Mesenchymal stem cell (in vitro differentiated cells and primary cell): Measurements from ENCODE around the gene WDFY3.

Source experiments
- DNase-seq: peaks from one replicate; pipeline ENCODE4 v3.0.0-alpha.2; 2013
- H2AFZ ChIP-seq: one replicate; pipeline ENCODE4 v1.6.1; 2013; ENCODE audit warnings: low read depth, mild to moderate bottlenecking, control low read depth, inconsistent platforms, low read length, moderate library complexity
- H2AK5ac ChIP-seq: 2 replicates; pipeline ENCODE4 v1.6.1; 2013; ENCODE audit warnings: low read length, moderate library complexity, mild to moderate bottlenecking, inconsistent platforms; ENCODE audit not compliant: severe bottlenecking
- H2BK120ac ChIP-seq: one replicate; pipeline ENCODE4 v1.6.1; 2013; ENCODE audit warnings: low read depth, mild to moderate bottlenecking, inconsistent platforms, low read length, moderate library complexity
- H2BK12ac ChIP-seq, 2 experiments: one replicate each; pipeline ENCODE4 v1.6.1; 2013; ENCODE audit warnings: inconsistent platforms in 2 of 2, low read length in 2 of 2, mild to moderate bottlenecking in 2 of 2, moderate library complexity in 2 of 2, control low read depth in 1 of 2
- H2BK15ac ChIP-seq: one replicate; pipeline ENCODE4 v1.6.1; 2013; ENCODE audit warnings: mild to moderate bottlenecking, low read depth, inconsistent platforms; ENCODE audit not compliant: poor library complexity, severe bottlenecking
- H2BK5ac ChIP-seq: 2 replicates; pipeline ENCODE4 v1.6.1; 2013; ENCODE audit warnings: low read depth, mild to moderate bottlenecking, low read length, control low read depth, inconsistent platforms; ENCODE audit not compliant: poor library complexity, severe bottlenecking
- H3K14ac ChIP-seq, 2 experiments: one replicate each; pipeline ENCODE4 v1.6.1; 2013; ENCODE audit warnings: inconsistent platforms in 2 of 2, low read length in 2 of 2, control low read depth in 1 of 2, mild to moderate bottlenecking in 1 of 2, moderate library complexity in 1 of 2
- H3K18ac ChIP-seq, 2 experiments: one replicate each; pipeline ENCODE4 v1.6.1; 2013; ENCODE audit warnings: inconsistent platforms in 2 of 2, low read length in 2 of 2, control low read depth in 1 of 2, low read depth in 1 of 2, mild to moderate bottlenecking in 1 of 2
- H3K23ac ChIP-seq, 2 experiments: one replicate each; pipeline ENCODE4 v1.6.1; 2013; ENCODE audit warnings: inconsistent platforms in 2 of 2, low read length in 2 of 2, mild to moderate bottlenecking in 2 of 2, moderate library complexity in 2 of 2, control low read depth in 1 of 2
- H3K27ac ChIP-seq: 2 replicates; pipeline ENCODE4 v1.5.1; 2013; ENCODE audit warnings: mild to moderate bottlenecking, moderate library complexity, low read length, control low read depth, inconsistent platforms; ENCODE audit not compliant: poor library complexity, severe bottlenecking
- H3K27me3 ChIP-seq, 2 experiments: 2 replicates each; pipeline versions ENCODE4 v1.6.1 to v1.7.0; 2013; ENCODE audit warnings: low read length in 2 of 2, mild to moderate bottlenecking in 2 of 2, moderate library complexity in 2 of 2, control low read depth in 1 of 2, inconsistent platforms in 1 of 2; ENCODE audit not compliant: control insufficient read depth in 1 of 2, insufficient read depth in 1 of 2
- H3K36me3 ChIP-seq, 2 experiments: 2 replicates each; pipeline versions ENCODE4 v1.6.1 to v1.7.0; 2013; ENCODE audit warnings: low read length in 2 of 2, control low read depth in 1 of 2, inconsistent platforms in 1 of 2, low read depth in 1 of 2, mild to moderate bottlenecking in 1 of 2; ENCODE audit not compliant: insufficient read depth in 2 of 2, control insufficient read depth in 1 of 2
- H3K4ac ChIP-seq, 2 experiments: one replicate each; pipeline ENCODE4 v1.6.1; 2013; ENCODE audit warnings: inconsistent platforms in 2 of 2, low read length in 2 of 2, mild to moderate bottlenecking in 2 of 2, moderate library complexity in 2 of 2, control low read depth in 1 of 2, low read depth in 1 of 2
- H3K4me1 ChIP-seq: 2 replicates; pipeline ENCODE4 v1.6.1; 2013; ENCODE audit warnings: low read depth, low read length, control low read depth; ENCODE audit not compliant: control insufficient read depth, insufficient read depth
- H3K4me2 ChIP-seq: 2 replicates; pipeline ENCODE4 v1.6.1; 2013; ENCODE audit warnings: low read length, mild to moderate bottlenecking, inconsistent platforms; ENCODE audit not compliant: poor library complexity, severe bottlenecking
- H3K4me3 ChIP-seq, 2 experiments: 2 replicates each; pipeline versions ENCODE4 v1.5.1 to v1.7.0; 2013; ENCODE audit warnings: low read length in 2 of 2, mild to moderate bottlenecking in 2 of 2, control low read depth in 1 of 2, low read depth in 1 of 2; ENCODE audit not compliant: insufficient read depth in 1 of 2
- H3K79me1 ChIP-seq: replicated peaks from 2 replicates; pipeline ENCODE4 v1.6.1; 2013; ENCODE audit warnings: mild to moderate bottlenecking, control low read depth, low read length, inconsistent platforms; ENCODE audit not compliant: poor library complexity, severe bottlenecking
- H3K9ac ChIP-seq: 2 replicates; pipeline ENCODE4 v1.7.0; 2013; ENCODE audit warnings: mild to moderate bottlenecking, low read length, moderate library complexity
- H3K9me3 ChIP-seq: 2 replicates; pipeline ENCODE4 v1.7.0; 2013; ENCODE audit warnings: mild to moderate bottlenecking, low read length; ENCODE audit not compliant: control insufficient read depth
- H4K8ac ChIP-seq: one replicate; pipeline ENCODE4 v1.6.1; 2013; ENCODE audit warnings: inconsistent platforms, mild to moderate bottlenecking, low read length, moderate library complexity
- H4K91ac ChIP-seq: one replicate; pipeline ENCODE4 v1.6.1; 2013; ENCODE audit warnings: mild to moderate bottlenecking, low read length, inconsistent platforms
- WGBS: methylation state at CpG from one replicate; pipeline ENCODE4 v1.1.7; 2013; ENCODE audit warnings: mixed read lengths; 5-methylcytosine and 5-hydroxymethylcytosine counted together

Gene WDFY3

DNA sequence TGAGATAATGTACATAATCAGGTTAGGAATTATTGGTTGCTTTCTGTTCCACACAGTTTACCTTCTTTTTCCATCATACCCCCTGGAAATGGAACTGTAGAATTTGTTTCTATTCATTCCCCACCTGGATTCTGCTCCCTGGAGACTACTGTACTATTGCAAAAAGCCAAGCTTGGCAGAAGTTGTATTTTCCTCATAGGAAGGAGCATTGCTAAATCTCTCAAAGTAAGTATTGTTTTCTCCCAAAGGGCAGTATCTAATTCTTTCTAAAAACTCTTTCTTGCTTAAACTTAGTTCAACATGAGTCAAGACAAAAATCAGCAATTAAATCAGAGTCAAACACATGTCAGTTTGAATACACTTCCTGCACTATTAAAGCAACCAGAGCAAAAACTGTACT, 247.4 kb downstream of the WDFY3 start:
- DNase-seq = no peak
- Histone ChIP-seq H3K4me1 (no peaks in the 10 kb centered on the region), H2BK15ac (no peak overlapping the region), H3K4me2 (no peak overlapping the region), H4K8ac (no peak overlapping the region), H3K27ac (no peak overlapping the region), H3K27me3 (no peaks in the 10 kb centered on the region), H2BK5ac (no peak overlapping the region), H4K91ac (no peak overlapping the region), H3K9me3 (no peaks in the 10 kb centered on the region), H2BK12ac (no peak overlapping the region), H3K79me1 (peaks cover 9% of the 10 kb centered on the region), H3K14ac (no peak overlapping the region), H3K18ac (no peak overlapping the region), H2AFZ (no peak overlapping the region), H3K4ac (no peak overlapping the region), H3K23ac (no peak overlapping the region), H3K4me3 (no peak overlapping the region), H2AK5ac (no peak overlapping the region), H2BK120ac (no peak overlapping the region), H3K9ac (no peak overlapping the region), H3K36me3 (peaks cover 19 to 71% of the 10 kb centered on the region in 2 experiments)

DNA sequence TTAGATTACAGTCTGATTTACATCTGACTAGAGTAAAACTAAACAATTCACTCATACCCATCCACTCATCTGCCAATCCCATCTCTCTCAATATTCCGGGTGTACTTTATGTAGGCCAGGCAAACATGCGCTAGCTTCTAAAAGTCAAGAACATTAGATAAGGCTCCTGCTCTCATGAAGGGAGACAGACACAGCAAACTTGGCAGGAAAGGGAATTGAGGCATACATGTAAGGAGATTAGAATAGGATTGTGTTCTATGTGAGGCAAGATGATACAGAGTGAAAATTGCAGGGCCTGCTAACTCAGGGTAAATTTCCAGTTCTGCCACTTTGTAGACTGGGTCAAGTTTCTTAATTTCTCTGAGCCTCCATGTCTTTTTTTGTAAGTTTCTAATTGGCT, 247.8 kb downstream of the WDFY3 start:
- H2BK120ac ChIP-seq = no peak overlapping the region
- H2AFZ ChIP-seq = no peak overlapping the region
- no peak overlapping the region for H3K4me3 ChIP-seq
- no peak overlapping the region for H3K4me2 ChIP-seq
- H3K9ac ChIP-seq = no peak overlapping the region
- H4K91ac ChIP-seq = no peak overlapping the region
- no peak overlapping the region for H2BK5ac ChIP-seq
- no peaks in the 10 kb centered on the region for H3K27me3 ChIP-seq
- H3K79me1 ChIP-seq = peaks cover 9% of the 10 kb centered on the region
- H3K27ac ChIP-seq = no peak overlapping the region
- no peaks in the 10 kb centered on the region for H3K4me1 ChIP-seq
- H3K9me3 ChIP-seq = no peaks in the 10 kb centered on the region
- H2AK5ac ChIP-seq = no peak overlapping the region
- H3K14ac ChIP-seq = no peak overlapping the region
- WGBS = 94% methylated on average over 2 of the region's 2 CpGs
- no peak overlapping the region for H4K8ac ChIP-seq
- H3K36me3 ChIP-seq = peaks cover 22 to 71% of the 10 kb centered on the region in 2 experiments
- H3K23ac ChIP-seq = no peak overlapping the region
- H3K18ac ChIP-seq = no peak overlapping the region
- no peak overlapping the region for H3K4ac ChIP-seq
- DNase-seq = no peak
- H2BK12ac ChIP-seq = no peak overlapping the region
- H2BK15ac ChIP-seq = no peak overlapping the region

DNA sequence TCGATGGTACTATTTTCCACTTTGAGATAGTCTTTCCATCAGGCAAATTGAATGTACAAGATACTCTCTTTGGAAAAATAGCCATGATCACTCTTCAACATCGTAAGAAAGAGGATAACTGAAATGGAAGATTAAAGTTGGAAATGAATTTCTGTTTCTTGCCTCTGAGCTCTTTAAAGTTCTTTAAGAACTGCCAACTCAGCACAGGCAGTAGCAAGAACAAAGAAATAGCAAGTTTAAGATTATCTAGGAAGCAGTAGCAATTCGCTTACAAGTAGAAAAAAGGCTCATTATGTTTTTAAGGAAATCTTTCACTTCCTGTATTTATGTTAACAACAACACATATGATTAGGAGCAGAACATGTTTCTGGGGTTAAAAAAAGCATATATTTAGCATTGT, 255.9 kb downstream of the WDFY3 start:
- Histone ChIP-seq H2AFZ (no peak overlapping the region), H3K14ac (no peak overlapping the region), H3K27me3 (no peaks in the 10 kb centered on the region), H2BK15ac (no peak overlapping the region), H2BK120ac (no peak overlapping the region), H2AK5ac (no peak overlapping the region), H4K8ac (no peak overlapping the region), H3K9me3 (no peaks in the 10 kb centered on the region), H3K4ac (no peak overlapping the region), H3K4me1 (no peaks in the 10 kb centered on the region), H3K36me3 (peaks cover 36 to 83% of the 10 kb centered on the region in 2 experiments), H3K9ac (no peak overlapping the region), H3K79me1 (peaks cover 12% of the 10 kb centered on the region), H3K4me2 (no peak overlapping the region), H3K27ac (no peak overlapping the region), H2BK12ac (no peak overlapping the region), H4K91ac (no peak overlapping the region), H2BK5ac (no peak overlapping the region), H3K4me3 (no peak overlapping the region), H3K23ac (no peak overlapping the region), H3K18ac (no peak overlapping the region)
- 100% methylated on average over 1 of the region's 3 CpGs for WGBS
- DNase-seq = no peak

DNA sequence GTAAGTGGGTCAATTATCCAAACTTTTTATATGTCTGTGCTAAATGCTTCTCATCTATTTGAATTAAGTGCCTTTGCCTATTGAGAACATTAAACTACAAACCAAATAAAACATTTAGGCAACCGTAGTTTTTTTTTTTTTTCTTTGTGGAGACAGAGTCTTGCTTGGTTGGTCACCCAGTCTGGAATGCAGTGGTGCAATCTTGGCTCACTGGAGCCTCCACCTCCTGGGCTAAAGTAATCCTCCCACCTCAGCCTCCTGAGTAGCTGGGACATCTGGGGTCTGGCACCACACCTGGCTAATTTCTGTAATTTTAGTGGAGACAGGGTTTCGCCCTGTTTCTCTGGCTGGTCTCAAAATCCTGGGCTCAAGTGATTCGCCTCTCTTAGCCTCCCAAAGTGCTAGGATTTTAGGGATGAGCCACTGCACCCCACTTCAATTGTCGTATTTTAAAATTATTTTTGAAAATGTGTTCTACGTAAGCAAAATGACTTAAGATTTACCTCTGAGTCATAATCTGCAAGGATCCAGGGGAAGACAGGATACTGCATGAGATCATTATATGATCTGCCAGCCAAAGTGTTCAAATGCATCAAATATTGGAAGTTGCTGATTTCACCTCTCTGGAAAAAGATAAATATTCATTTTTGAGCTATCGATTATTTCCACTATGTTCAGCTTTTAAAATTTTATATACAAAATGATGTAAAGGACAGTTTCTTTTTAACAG, 257.9 kb downstream of the WDFY3 start:
- H3K18ac ChIP-seq = no peak overlapping the region
- H3K27me3 ChIP-seq = no peaks in the 10 kb centered on the region
- no peaks in the 10 kb centered on the region for H3K9me3 ChIP-seq
- H2BK120ac ChIP-seq = no peak overlapping the region
- no peak overlapping the region for H2AFZ ChIP-seq
- no peak for DNase-seq
- H3K4me3 ChIP-seq = no peak overlapping the region
- H2BK15ac ChIP-seq = no peak overlapping the region
- no peak overlapping the region for H3K14ac ChIP-seq
- peaks cover 13% of the 10 kb centered on the region for H3K79me1 ChIP-seq
- no peaks in the 10 kb centered on the region for H3K4me1 ChIP-seq
- H3K9ac ChIP-seq = peak overlapping the region; percentile 30
- no peak overlapping the region for H3K23ac ChIP-seq
- 97% methylated on average over 5 of the region's 6 CpGs for WGBS
- H2BK12ac ChIP-seq = no peak overlapping the region
- H4K91ac ChIP-seq = no peak overlapping the region
- no peak overlapping the region for H2AK5ac ChIP-seq
- no peak overlapping the region for H2BK5ac ChIP-seq
- no peak overlapping the region for H3K4me2 ChIP-seq
- H3K36me3 ChIP-seq = peaks cover 28 to 87% of the 10 kb centered on the region in 2 experiments
- H4K8ac ChIP-seq = no peak overlapping the region
- H3K4ac ChIP-seq = no peak overlapping the region
- no peak overlapping the region for H3K27ac ChIP-seq
